ENCODE measurements around the gene LMNB1.

GRCh38 chr5:126851501-126852011, 74.6 kb downstream of the LMNB1 start:
- TF ChIP-seq EP300 (IDR thresholded peaks at IDR 0.05; ENCODE audit: borderline replicate concordance) (no peak), EGR1 (IDR thresholded peaks at IDR 0.05) (no peak), TAF1 (IDR thresholded peaks at IDR 0.05; ENCODE audit: low read depth) (no peak), RAD21 (IDR thresholded peaks at IDR 0.05; ENCODE audit: low read depth) (no peak), TCF12 (IDR thresholded peaks at IDR 0.05; ENCODE audit: low read depth) (no peak)
